HG03103 (cell line): ENCODE data around the gene MDK.

ENCODE experiments used
- ATAC-seq: cut with Tn5 transposase; IDR thresholded peaks from one replicate; pipeline ENCODE4 v1.9.1; 2021; ENCODE audit warnings: low read depth; ENCODE audit not compliant: unreplicated experiment

The MDK gene

GRCh38 chr11:46381048-46381818 lies at the start of gene MDK:
TSS of gene MDK (plus strand) at chr11:46381669. CDS start at chr11:46382058, 389 bp downstream.
- no peak for ATAC-seq

GRCh38 chr11:46332093-46332567 lies 49.3 kb upstream of the MDK start:
- ATAC-seq = no peak

- ATAC-seq = no peak
Observed at GRCh38 chr11:46332568-46333393, 48.7 kb upstream of the MDK start.

- ATAC-seq = no peak
Observed at GRCh38 chr11:46333394-46333947, 48.0 kb upstream of the MDK start.

GRCh38 chr11:46334211-46334610 lies 47.3 kb upstream of the MDK start:
- no peak for ATAC-seq

- ATAC-seq = no peak
Observed at GRCh38 chr11:46335271-46335670, 46.2 kb upstream of the MDK start.

- no peak for ATAC-seq
Observed at GRCh38 chr11:46335890-46336562, 45.4 kb upstream of the MDK start.

GRCh38 chr11:46336563-46337180 lies 44.8 kb upstream of the MDK start:
- no peak for ATAC-seq

GRCh38 chr11:46337626-46338345 lies 43.7 kb upstream of the MDK start:
- ATAC-seq = no peak

- ATAC-seq = no peak
Observed at GRCh38 chr11:46338636-46338987, 42.9 kb upstream of the MDK start.

- no peak for ATAC-seq
Observed at GRCh38 chr11:46338988-46339666, 42.3 kb upstream of the MDK start.

GRCh38 chr11:46339816-46340215 lies 41.7 kb upstream of the MDK start:
- ATAC-seq = no peak

GRCh38 chr11:46341454-46341853 lies 40.0 kb upstream of the MDK start:
- ATAC-seq = no peak

- ATAC-seq = no peak
Observed at GRCh38 chr11:46342239-46342638, 39.2 kb upstream of the MDK start.

GRCh38 chr11:46343520-46343919 lies 37.9 kb upstream of the MDK start:
- no peak for ATAC-seq

GRCh38 chr11:46345131-46345597 lies 36.3 kb upstream of the MDK start:
- no peak for ATAC-seq

- ATAC-seq = no peak
Observed at GRCh38 chr11:46345881-46346484, 35.5 kb upstream of the MDK start.

GRCh38 chr11:46346886-46347636 lies 34.4 kb upstream of the MDK start, which contains the start of gene DGKZ:
TSS of gene DGKZ (plus strand) at chr11:46347463. CDS start at chr11:46347660, 197 bp downstream.
- peak; percentile 55 for ATAC-seq
